Adrenal gland (tissue), 12 donors: ENCODE results near the gene TRPC5OS. TPM values are rescaled to one million over a fixed set of nuclear protein-coding genes. Genes with fewer than 3 reads are reported as not detected.

Experiments
- DNase-seq, 7 donors: peaks; one replicate each; pipeline ENCODE4 v3.0.0-alpha.2; 2019 to 2020
- H3K27ac ChIP-seq, 5 donors: fragments of 200-600 bp; sonication (generic) in 4 of 5; 1 replicate in 3 of 5; 2 replicates in 2 of 5; pipeline versions ENCODE4 v1.5.1 to v1.8.0; 2016 to 2020; ENCODE audit warnings: mild to moderate bottlenecking in 1 of 5
- H3K27me3 ChIP-seq: fragments of 200-600 bp; 2 replicates; pipeline ENCODE4 v1.8.0; 2021
- H3K36me3 ChIP-seq, 2 donors: fragments of 200-600 bp; replicated peaks in 1 of 2; 1 replicate in 1 of 2; 2 replicates in 1 of 2; pipeline versions ENCODE4 v1.5.1 to v1.8.0; 2018 to 2022
- H3K4me1 ChIP-seq, 2 donors: fragments of 200-600 bp; replicated peaks in 1 of 2; 1 replicate in 1 of 2; 2 replicates in 1 of 2; pipeline versions ENCODE4 v1.5.1 to v1.8.0; 2018 to 2021
- H3K4me3 ChIP-seq, 4 donors: fragments of 200-600 bp; sonication (generic) in 3 of 4; one replicate each; pipeline ENCODE4 v1.5.1; 2016 to 2018
- H3K9me3 ChIP-seq, 3 donors: fragments of 200-600 bp; sonication (generic) in 1 of 3; replicated peaks in 1 of 3; 1 replicate in 2 of 3; 2 replicates in 1 of 3; pipeline versions ENCODE4 v1.5.1 to v1.8.0; 2016 to 2021
- CTCF ChIP-seq, 6 experiments: fragments of 450-650 bp in 4 of 6; fragments of 200-600 bp in 2 of 6; sonication (generic) in 1 of 6; IDR thresholded peaks; 1 replicate in 5 of 6; 2 replicates in 1 of 6; pipeline versions ENCODE4 v1.5.1 to v1.8.0; 2016 to 2021; ENCODE audit warnings: antibody characterized with exemption in 6 of 6, mild to moderate bottlenecking in 2 of 6, moderate library complexity in 1 of 6
- POLR2A ChIP-seq, 2 donors: fragments of 450-650 bp; IDR thresholded peaks; one replicate each; pipeline ENCODE4 v1.6.1; 2017; ENCODE audit warnings: antibody characterized with exemption in 2 of 2, mild to moderate bottlenecking in 2 of 2, moderate library complexity in 1 of 2
- WGBS, 4 donors: extraction: QIAGEN DNeasy Blood & Tissue Kit in 2 of 4; methylation state at CpG; one replicate each; pipeline versions ENCODE4 v1.1.5 to v1.1.7; 2013 to 2017; 5-methylcytosine and 5-hydroxymethylcytosine counted together
- intact Hi-C, 2 donors: fragments of 100-400 bp; cut with DNase I; formaldehyde crosslinking; loops; one replicate each; pipeline versions ENCODE4 v1.14.1 to v1.15.0; 2022 to 2023
- polyA plus RNA-seq, 3 donors: library from polyadenylated mRNA; stranded (reverse); fragments of 200-250 nt in 2 of 3; fragments of 350-450 nt in 1 of 3; fragmentation: Illumina TruSeq in 1 of 3; extraction: RNeasy Lipid Tissue Mini Kit (QIAGEN cat#74804) in 1 of 3; gene quantifications; one replicate each; pipeline ENCODE4 v1.2.3, GENCODE V29; 2013 to 2014
- total RNA-seq, 9 donors: library from RNA; depleted of rRNA in 4 of 9; stranded (reverse); fragments of >200 nt in 4 of 9; fragments of 120-200 nt in 1 of 9; fragmentation: NEBNext Ultra II Directional in 1 of 9; extraction: Animal tissue kit (Norgen Biotek cat#: 25700) in 1 of 9; gene quantifications; one replicate each; pipeline versions ENCODE4 v1.1.0 to v1.2.4, GENCODE V29; 2013 to 2023
- donor health status: healthy with polysubstance abuse.
- donor health status: Bipolar disorder and iron deficiency.
- donor health status: DM: yes; HTN: yes; CAD: no.
- donor health status: DM: no; HTN: no; CAD: no.
- donor health status: DM: no; HTN: no; CAD: no.
- donor health status: DM: yes; HTN: yes; CAD: no.

The TRPC5OS gene
- total and polyA plus RNA-seq, 12 donors, result 0.03 to 0.38 (median 0.22) TPM; not detected in 9

GRCh38 chrX:111837197-111837596 lies 38.8 kb upstream of the TRPC5OS start:
- no peaks in the 10 kb centered on the region for H3K36me3 ChIP-seq
- DNase-seq, result no peak
- no peak overlapping the region for H3K4me3 ChIP-seq
- no peaks in the 10 kb centered on the region for H3K4me1 ChIP-seq
- TF ChIP-seq POLR2A (IDR thresholded peaks at IDR 0.05), result no peak
- TF ChIP-seq CTCF (IDR thresholded peaks at IDR 0.05), result no peak
- no peak overlapping the region for H3K27ac ChIP-seq
- H3K9me3 ChIP-seq, result no peaks in the 10 kb centered on the region
- peaks cover 14% of the 10 kb centered on the region for H3K27me3 ChIP-seq
- intact Hi-C loops, result no loop called here
- 83 to 96% (median 92%) methylated on average over 1 of the region's 1 CpG for WGBS, 4 donors

- no peaks in the 10 kb centered on the region for H3K36me3 ChIP-seq
- no peak overlapping the region for H3K27ac ChIP-seq
- 27 to 66% (median 61%) methylated on average over 1 to 4 of the region's 4 CpGs for WGBS, 4 donors
- TF ChIP-seq POLR2A (IDR thresholded peaks at IDR 0.05) (no peak), CTCF (IDR thresholded peaks at IDR 0.05) (no peak)
- peaks cover 4% of the 10 kb centered on the region for H3K27me3 ChIP-seq
- DNase-seq, result no peak
- intact Hi-C loops, result no loop called here
- H3K4me1 ChIP-seq, result no peaks in the 10 kb centered on the region
- no peak overlapping the region for H3K4me3 ChIP-seq
- H3K9me3 ChIP-seq, result no peaks in the 10 kb centered on the region
These were observed 28.4 kb upstream of the TRPC5OS start for GRCh38 chrX:111847491-111848133.

- Histone ChIP-seq H3K36me3 (no peaks in the 10 kb centered on the region), H3K27me3 (peaks cover 4% of the 10 kb centered on the region), H3K27ac (no peak overlapping the region), H3K4me1 (no peaks in the 10 kb centered on the region), H3K9me3 (no peaks in the 10 kb centered on the region), H3K4me3 (no peak overlapping the region)
- WGBS, 4 donors, result 70 to 88% (median 79%) methylated on average over 4 to 5 of the region's 5 CpGs
- intact Hi-C loops, result no loop called here
- no peak for TF ChIP-seq POLR2A (IDR thresholded peaks at IDR 0.05)
- TF ChIP-seq CTCF (IDR thresholded peaks at IDR 0.05), result no peak
- no peak for DNase-seq
These were observed 27.4 kb upstream of the TRPC5OS start for GRCh38 chrX:111848541-111848940.

GRCh38 chrX:111850975-111851374 lies 25.0 kb upstream of the TRPC5OS start:
- Histone ChIP-seq H3K36me3 (no peaks in the 10 kb centered on the region), H3K27ac (no peak overlapping the region), H3K27me3 (peaks cover 8% of the 10 kb centered on the region), H3K9me3 (no peaks in the 10 kb centered on the region), H3K4me3 (no peak overlapping the region), H3K4me1 (no peaks in the 10 kb centered on the region)
- intact Hi-C loops, result no loop called here
- TF ChIP-seq POLR2A (IDR thresholded peaks at IDR 0.05), result no peak
- TF ChIP-seq CTCF (IDR thresholded peaks at IDR 0.05), result no peak
- no peak for DNase-seq
